GM08714 (cell line): ENCODE results near the gene IFTAP.
"Not testable (repeated sequence)": the region's sequence is repeated elsewhere in the genome, so short reads cannot be mapped to it uniquely, and the experiment has no call there.

Source experiments
- H3K4me3 ChIP-seq: fragments of 200-500 bp; sonication (Bioruptor generic); 2 replicates; pipeline ENCODE4 v1.5.1; 2014; ENCODE audit warnings: mild to moderate bottlenecking, low read length, inconsistent platforms
- ZNF274 ChIP-seq: IDR thresholded peaks from 2 replicates; pipeline ENCODE4 v1.6.1; 2012; ENCODE audit warnings: mild to moderate bottlenecking, low read depth, low read length

Gene IFTAP, protein sequence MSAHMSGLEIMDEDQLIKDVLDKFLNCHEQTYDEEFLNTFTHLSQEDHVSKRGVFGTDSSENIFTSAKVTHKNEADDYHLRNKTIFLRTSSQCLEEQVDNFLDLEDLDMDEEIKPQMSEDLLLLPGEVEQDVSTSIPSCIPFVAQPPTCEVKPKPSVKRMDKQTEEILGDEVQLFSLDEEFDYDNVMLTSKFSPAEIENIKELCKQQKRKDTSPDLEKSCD

DNA sequence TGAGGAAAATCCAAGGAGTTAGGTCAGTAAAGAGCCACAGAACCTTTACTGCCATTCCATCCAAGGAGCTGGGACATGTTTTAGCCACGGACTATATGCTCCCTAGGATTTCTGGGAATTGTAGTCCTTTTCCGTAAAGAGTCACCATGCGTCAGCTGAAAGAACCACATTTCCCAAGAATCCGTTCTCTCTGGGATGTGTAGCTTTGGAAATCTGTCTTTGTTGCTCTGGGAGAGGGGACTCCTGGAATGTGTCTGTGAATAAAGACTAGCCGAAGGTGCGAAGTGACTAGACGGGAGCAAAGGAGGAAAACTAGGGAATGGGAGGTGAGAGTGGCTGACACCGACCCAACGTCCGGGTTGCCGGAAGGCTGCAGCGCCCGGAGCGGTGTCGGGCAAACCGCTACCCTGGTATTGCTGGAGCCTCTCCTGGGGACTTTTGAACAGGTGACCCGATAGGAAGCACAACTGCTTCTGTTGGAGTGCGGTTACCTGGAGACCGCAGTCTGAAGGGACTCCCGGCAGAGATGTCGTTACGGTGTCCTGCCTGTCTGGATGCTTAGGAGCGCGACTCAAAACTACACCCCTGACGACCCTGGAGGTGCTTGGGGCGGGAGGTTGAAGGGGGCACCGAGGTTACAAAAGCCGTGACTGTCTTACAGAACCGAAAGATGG lies at the start of gene IFTAP:
Gene IFTAP, plus strand, starts transcription at position 187 of the 674 bp plus-strand sequence. CDS start 15,602 bp downstream, outside the sequence.
- TF ChIP-seq ZNF274, result no peak

DNA sequence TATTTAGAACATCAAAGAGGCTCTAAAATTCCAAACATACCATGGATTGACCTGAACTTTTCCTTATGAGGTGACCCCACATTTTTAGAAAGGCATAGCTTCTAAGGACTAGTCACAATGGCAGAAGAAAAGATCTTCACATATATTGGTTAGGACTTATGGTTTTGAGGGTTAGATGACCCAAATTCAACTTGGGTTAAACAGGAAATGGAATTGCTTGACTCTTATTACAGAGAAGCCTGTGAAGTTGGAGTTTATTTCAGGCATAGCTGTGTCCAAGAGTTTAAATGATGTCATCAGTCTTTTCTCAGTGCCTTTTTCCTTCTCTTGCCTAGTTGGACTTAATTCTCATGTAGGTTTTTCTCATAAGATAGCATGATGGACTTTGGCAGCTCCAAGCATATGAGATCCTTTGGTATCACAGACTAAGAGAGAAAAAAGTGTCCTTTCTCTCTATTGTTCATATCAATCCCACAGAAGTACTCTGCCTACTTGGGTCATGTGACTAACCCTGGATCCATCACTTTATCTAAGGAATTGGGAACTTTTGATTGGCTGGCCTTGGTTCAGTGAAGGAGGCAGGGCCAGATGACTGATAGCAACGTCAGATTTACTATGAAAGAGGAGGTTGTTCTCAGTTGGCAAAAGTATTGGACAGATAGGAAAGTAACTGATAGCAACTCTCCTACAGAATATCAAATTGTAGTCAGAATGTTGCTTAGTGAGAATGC lies 43.8 kb upstream of the IFTAP start:
- TF ChIP-seq ZNF274, result no peak

More for the DNA sequence above, at the start of gene IFTAP:
- peak within 1 kb of the TSS; percentile 64 for H3K4me3 ChIP-seq

DNA sequence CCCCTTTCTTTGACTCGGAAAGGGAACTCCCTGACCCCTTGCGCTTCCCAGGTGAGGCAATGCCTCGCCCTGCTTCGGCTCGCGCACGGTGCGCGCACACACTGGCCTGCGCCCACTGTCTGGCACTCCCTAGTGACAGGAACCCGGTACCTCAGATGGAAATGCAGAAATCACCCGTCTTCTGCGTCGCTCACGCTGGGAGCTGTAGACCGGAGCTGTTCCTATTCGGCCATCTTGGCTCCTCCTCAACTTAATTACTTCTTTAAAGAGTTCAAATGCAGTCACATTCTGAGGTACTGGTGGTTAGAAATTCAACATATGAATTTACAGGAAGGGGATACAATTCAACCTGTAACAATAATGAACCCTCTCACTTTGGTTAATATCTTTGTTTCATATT lies 36.9 kb upstream of the IFTAP start:
- not testable (repeated sequence) for H3K4me3 ChIP-seq

More for the DNA sequence above, 43.8 kb upstream of the IFTAP start:
- no peak overlapping the region for H3K4me3 ChIP-seq

DNA sequence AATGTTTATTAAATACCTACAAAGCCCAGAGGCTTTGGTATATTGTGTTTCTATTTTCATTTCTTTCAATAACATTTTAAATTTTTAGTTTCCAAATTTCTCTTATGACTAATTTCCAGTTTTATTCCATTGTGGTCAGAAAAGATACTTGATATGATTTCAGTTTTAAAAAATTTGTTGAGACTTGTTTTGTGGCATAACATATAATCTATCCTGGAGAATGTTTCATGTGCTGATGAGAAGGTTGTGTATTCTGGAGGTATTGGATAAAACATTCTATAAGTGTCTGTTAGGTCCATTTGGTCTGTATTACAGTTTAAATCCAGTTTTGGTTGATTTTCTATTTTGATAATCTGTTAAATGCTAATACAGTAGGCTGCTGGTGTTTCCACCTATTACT lies 36.3 kb upstream of the IFTAP start:
- TF ChIP-seq ZNF274, result no peak
- H3K4me3 ChIP-seq, result no peak overlapping the region

DNA sequence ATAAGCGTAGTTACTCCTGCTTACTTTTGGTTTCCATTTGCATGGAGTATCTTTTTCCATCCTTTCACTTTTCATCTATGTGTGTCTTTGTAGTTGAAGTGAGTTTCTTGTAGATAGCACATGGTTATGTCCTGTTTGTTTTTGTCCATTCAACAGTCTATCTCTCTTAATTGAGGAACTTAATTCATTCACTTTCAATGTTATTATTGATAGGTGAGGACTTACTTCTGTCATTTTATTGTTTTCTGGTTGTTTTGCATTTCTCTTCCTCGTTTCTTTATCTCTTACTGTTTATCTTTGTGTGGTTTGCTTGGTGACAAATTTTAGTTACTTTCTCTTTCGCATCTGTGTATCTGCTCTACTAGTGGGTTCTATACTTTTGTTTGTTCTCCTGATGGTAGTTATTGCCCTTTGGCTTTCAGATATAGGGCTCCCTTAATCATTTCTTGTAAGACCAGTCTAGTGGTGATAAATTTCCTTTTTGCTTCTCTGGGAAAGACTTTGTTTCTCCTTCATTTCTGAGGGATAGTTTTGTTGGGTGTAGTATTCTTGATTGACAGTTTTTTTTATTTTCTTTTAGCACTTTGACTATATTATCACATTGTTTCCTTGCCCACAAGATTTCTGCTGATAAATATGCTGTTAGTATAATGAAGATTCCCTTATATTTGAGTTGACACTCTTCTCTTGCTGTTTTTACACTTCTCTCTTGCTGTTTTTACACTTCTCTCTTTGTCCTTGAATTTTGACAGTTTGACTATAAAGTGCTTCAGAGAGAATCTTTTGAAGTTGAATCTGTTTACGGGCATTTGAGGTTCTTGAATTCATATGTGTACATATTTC lies 35.5 kb upstream of the IFTAP start:
- TF ChIP-seq ZNF274, result no peak
- no peak overlapping the region for H3K4me3 ChIP-seq

DNA sequence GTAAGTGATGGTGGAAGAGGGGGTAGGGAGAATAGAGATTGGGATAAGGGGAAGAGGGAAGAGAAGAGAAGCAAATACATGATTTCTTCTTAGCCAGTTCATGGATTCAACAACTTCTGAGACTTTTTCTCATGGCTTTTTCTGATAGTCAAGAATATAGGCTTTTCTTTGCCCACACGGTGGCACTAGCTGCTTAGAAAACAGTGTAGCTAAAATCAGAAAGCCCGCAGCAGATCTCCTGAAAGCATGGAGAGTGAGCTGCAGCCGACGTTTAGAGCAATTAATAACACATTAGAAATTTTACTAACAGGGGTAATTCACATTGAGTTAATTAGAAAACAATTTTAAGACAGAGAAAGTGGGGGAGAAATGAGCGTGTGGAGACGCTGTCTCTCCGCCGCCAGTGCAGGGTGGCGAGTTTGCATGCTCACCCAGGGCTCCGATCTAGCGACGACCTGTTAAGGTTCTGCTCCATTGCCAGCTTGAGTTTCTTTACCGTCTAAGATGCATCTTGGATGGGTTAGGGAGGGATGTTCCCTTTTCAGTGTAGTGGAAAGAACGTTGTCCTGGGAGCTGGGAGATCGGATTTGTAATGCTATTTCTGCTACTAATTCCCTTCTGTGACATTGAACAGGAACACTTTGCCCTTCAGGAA lies 29.8 kb upstream of the IFTAP start:
- H3K4me3 ChIP-seq, result peak overlapping the region; percentile 17; the same call in 1 of the 2 replicates
- no peak for TF ChIP-seq ZNF274

DNA sequence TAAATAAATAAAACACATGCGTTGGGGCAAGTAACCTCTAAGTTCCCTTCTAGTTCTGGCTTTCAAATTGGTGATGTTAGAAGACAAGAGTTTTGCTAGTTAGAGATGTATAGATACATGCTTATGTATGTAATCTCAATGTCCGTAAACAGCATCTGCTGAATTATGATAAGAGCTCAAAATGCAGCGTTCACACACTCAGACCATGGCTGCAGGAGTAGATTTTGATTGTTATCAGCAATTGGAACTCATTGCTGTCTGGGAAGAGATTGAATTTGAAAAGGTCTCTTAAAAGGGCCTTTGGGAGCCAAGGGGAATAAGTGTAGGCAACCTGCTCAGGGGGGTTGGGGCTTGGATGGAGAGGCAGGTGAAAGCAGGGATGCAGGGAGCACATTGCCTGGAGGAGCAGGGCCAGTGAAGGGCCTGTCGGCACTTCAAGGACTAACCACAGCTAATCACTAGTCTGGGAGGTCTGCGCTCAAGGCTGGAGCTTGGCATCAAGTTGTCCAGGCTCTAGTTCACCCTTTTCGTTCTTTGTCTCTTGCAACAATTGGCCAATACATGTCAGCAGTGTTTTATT lies 29.2 kb upstream of the IFTAP start:
- H3K4me3 ChIP-seq, result no peak overlapping the region
- no peak for TF ChIP-seq ZNF274

DNA sequence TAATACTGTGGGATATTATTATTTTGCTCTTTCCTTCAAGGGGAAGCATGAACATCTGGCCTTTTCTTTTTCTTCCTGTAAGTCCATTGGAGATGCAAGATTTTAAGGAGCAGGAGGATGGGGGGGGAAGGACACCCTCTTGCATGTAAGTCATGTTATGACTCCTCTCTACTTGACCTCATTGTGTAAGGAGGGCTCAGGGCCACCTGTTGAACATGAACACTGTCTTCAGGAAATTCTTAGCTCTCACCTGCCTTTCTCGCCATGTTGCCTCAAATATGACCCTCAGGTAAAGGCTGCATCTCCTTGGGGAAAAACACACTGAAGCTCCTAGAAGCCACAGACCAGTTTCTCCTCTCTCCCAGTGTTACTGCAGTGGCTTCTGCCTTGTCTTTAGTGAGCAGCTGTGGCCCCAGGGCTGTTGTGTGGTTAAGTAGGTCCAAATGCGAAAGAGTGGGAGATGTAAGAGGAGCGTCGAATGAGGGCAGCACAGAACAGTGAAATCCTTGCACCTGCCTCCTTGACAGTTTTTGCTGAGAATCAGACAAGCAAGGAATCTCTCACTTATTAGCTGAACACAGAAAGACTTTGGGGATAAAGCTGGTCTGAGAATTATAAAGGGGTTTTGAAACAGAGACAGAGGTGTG lies 27.8 kb upstream of the IFTAP start:
- H3K4me3 ChIP-seq, result no peak overlapping the region
- TF ChIP-seq ZNF274, result no peak

DNA sequence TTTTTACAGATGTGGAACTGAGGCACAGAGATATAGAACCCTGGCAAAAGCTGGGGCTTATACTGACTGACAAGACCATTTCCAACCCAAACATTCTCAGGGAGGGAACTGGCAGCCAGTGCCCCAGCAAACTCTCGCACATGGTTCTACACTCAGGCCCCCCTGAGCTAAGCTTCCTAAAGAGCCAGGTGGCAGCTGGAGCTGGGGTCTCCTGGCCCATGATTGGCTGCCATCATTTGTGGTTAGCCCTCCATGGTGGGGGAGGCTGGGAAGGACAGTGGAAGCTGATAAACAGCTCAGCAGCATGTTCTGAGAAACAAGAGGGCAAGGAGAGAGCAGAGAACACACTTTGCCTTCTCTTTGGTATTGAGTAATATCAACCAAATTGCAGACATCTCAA lies 26.6 kb upstream of the IFTAP start, which contains the start of gene RAG1:
Gene RAG1, plus strand, starts transcription at position 314 of the 400 bp plus-strand sequence. CDS start 5,298 bp downstream, outside the sequence.
- TF ChIP-seq ZNF274, result no peak

DNA sequence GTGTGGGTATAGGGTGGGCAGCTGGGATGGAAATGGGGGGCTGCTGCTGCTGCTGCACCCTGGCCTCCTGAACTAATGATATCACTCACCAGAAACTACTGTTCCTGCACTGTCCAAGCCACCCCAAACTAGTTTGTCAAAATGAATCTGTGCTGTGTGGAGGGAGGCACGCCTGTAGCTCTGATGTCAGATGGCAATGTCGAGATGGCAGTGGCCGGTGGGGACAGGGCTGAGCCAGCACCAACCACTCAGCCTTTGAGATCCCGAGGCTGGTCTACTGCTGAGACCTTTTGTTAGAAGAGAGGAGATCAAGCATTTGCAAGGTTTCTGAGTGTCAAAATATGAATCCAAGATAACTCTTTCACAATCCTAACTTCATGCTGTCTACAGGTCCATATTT lies 25.2 kb upstream of the IFTAP start:
- no peak overlapping the region for H3K4me3 ChIP-seq
- no peak for TF ChIP-seq ZNF274

More for the DNA sequence above, 26.6 kb upstream of the IFTAP start, which contains the start of gene RAG1:
- H3K4me3 ChIP-seq, result no peak within 1 kb of the TSS

DNA sequence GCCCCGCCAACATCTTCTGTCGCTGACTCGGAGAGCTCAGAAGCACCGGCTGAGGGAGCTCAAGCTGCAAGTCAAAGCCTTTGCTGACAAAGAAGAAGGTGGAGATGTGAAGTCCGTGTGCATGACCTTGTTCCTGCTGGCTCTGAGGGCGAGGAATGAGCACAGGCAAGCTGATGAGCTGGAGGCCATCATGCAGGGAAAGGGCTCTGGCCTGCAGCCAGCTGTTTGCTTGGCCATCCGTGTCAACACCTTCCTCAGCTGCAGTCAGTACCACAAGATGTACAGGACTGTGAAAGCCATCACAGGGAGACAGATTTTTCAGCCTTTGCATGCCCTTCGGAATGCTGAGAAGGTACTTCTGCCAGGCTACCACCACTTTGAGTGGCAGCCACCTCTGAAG lies 19.8 kb upstream of the IFTAP start:
- no peak overlapping the region for H3K4me3 ChIP-seq
- no peak for TF ChIP-seq ZNF274

DNA sequence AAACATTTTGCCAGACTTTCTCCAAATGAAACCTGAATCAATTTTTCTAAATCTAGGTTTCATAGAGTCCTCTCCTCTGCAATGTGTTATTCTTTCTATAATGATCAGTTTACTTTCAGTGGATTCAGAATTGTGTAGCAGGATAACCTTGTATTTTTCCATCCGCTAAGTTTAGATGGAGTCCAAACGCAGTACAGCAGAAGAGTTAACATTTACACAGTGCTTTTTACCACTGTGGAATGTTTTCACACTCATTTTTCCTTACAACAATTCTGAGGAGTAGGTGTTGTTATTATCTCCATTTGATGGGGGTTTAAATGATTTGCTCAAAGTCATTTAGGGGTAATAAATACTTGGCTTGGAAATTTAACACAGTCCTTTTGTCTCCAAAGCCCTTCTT lies 16.9 kb upstream of the IFTAP start:
- H3K4me3 ChIP-seq, result no peak overlapping the region
- TF ChIP-seq ZNF274, result no peak

DNA sequence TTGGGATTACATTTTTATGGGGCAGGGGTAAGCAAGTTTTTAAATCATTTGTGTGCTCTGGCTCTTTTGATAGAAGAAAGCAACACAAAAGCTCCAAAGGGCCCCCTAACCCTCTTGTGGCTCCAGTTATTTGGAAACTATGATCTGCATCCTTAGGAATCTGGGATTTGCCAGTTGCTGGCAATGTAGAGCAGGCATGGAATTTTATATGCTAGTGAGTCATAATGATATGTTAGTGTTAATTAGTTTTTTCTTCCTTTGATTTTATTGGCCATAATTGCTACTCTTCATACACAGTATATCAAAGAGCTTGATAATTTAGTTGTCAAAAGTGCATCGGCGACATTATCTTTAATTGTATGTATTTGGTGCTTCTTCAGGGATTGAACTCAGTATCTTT lies 16.4 kb upstream of the IFTAP start:
- no peak overlapping the region for H3K4me3 ChIP-seq
- no peak for TF ChIP-seq ZNF274
